Measurements from ENCODE around the gene RALY.

Gene RALY

GRCh38 chr20:34045930-34046725 is 52.4 kb downstream of the RALY start:
- DNase-seq (ENCODE audit: extremely low read depth, low read depth): no peak
- TF ChIP-seq, protein P1, sequence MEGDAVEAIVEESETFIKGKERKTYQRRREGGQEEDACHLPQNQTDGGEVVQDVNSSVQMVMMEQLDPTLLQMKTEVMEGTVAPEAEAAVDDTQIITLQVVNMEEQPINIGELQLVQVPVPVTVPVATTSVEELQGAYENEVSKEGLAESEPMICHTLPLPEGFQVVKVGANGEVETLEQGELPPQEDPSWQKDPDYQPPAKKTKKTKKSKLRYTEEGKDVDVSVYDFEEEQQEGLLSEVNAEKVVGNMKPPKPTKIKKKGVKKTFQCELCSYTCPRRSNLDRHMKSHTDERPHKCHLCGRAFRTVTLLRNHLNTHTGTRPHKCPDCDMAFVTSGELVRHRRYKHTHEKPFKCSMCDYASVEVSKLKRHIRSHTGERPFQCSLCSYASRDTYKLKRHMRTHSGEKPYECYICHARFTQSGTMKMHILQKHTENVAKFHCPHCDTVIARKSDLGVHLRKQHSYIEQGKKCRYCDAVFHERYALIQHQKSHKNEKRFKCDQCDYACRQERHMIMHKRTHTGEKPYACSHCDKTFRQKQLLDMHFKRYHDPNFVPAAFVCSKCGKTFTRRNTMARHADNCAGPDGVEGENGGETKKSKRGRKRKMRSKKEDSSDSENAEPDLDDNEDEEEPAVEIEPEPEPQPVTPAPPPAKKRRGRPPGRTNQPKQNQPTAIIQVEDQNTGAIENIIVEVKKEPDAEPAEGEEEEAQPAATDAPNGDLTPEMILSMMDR (IDR thresholded peaks at IDR 0.05; ENCODE audit: low read depth, low read length): no peak

- no peak for DNase-seq (ENCODE audit: extremely low read depth, low read depth)
- TF ChIP-seq, protein P1 (IDR thresholded peaks at IDR 0.05; ENCODE audit: low read depth, low read length): no peak
Observed at GRCh38 chr20:34047010-34047687, 53.4 kb downstream of the RALY start.

GRCh38 chr20:34047917-34048316 is 54.2 kb downstream of the RALY start:
- TF ChIP-seq, protein P1 (IDR thresholded peaks at IDR 0.05; ENCODE audit: low read depth, low read length): no peak
- no peak for DNase-seq (ENCODE audit: extremely low read depth, low read depth)

DNA sequence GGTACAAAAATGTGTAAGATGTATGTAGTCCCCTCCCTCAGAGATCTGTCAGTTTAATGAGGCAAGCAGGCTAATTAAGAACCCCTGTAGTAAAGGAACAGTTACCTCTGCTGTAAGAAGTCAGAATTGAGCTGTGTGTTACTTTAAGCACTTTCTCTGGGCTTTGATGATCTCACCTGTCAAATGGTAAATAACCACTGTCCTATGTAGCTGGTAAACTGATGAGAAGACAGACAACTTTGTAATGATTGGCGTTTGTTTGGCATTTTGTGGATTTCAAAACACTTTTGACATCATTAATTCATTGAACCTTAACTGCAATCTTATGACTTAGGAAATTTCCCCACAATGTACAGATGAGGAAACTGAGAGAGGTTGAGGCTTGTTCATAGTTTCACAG is 55.7 kb downstream of the RALY start:
- no peak for DNase-seq (ENCODE audit: extremely low read depth, low read depth)
- TF ChIP-seq, protein P1 (IDR thresholded peaks at IDR 0.05; ENCODE audit: low read depth, low read length): no peak

DNA sequence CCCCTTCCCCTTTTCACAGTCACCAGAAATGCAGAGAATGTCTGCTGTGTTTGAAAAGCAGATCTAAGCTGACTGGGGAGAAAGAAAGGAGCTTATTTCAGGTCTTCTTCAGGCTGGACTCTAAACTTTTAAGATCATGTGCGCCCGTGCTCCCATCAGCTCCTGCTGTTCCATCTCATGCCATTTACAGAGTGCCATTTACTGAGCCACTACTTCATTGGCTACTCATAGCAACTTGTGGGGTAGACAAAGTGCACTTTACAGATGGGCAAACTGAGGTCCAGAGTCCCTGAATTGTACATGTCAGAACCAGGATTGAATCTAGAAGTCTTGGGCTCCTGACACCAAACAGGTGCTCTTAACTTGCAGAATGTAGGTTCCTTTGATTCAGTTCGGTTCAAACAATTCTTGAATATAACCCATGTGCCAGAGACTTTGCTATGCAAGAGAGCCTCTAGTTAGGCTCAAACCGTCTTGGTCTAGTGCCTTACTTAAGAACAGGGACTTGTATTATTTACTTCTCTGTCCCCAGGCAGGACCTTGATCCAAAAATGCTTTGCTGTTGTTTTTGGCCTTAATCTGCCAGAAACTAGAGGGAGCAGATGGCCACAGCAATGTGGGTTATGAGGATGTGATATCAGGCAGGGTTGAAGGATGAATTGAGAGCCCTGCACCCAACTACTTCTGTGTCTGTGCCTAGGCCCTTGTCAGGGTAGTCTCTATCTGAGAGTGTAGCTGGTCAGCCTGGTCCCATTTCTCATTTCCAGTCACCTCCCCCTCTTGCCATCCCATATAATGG is 56.4 kb downstream of the RALY start:
- TF ChIP-seq, protein P1 (IDR thresholded peaks at IDR 0.05; ENCODE audit: low read depth, low read length): no peak
- DNase-seq (ENCODE audit: extremely low read depth, low read depth): no peak

GRCh38 chr20:34052414-34052813 is 58.7 kb downstream of the RALY start:
- DNase-seq (ENCODE audit: extremely low read depth, low read depth): no peak

More at GRCh38 chr20:34052414-34052813, 58.7 kb downstream of the RALY start:
- TF ChIP-seq, protein P1 (IDR thresholded peaks at IDR 0.05; ENCODE audit: low read depth, low read length): no peak
